Endothelial cell of umbilical vein (primary cell): ENCODE measurements around the gene GAK. TPM values are rescaled to one million over a fixed set of nuclear protein-coding genes. Genes with fewer than 3 reads are reported as not detected.

ENCODE experiments used
- BruUV-seq: library from RNA; stranded (reverse); fragments of 400-500 nt; replicated peaks from 2 replicates; lab custom pipeline; 2021; lab: Mats Ljungman, UMichigan
- CTCF ChIA-PET: fragments of 300-600, 350-600 bp; sonication (Branson Sonifier 250); formaldehyde crosslinking; loops from one replicate; lab custom pipeline; 2021; ENCODE audit warnings: antibody characterized with exemption, inconsistent platforms; lab: Charles Lee
- POLR2A ChIA-PET: fragments of 300-600, 350-600 bp; sonication (Branson Sonifier 250); formaldehyde crosslinking; loops from one replicate; lab custom pipeline; 2021; ENCODE audit warnings: antibody characterized with exemption, inconsistent platforms; lab: Charles Lee
- DNase-seq: peaks from one replicate; pipeline ENCODE4 v3.0.0-alpha.2; 2011; ENCODE audit warnings: low read depth, low spot score
- FAIRE-seq: peaks from 2 replicates; lab custom pipeline; 2011; peaks lifted over from hg19 to GRCh38; lab: Jason Lieb, UNC
- H2AFZ ChIP-seq: 2 replicates; pipeline ENCODE4 v1.6.0; 2012; ENCODE audit warnings: low read depth, low read length, control low read depth, inconsistent platforms
- H3K27ac ChIP-seq: 2 replicates; pipeline ENCODE4 v1.5.1; 2011; ENCODE audit warnings: low read depth, mild to moderate bottlenecking, control low read depth, low read length, moderate library complexity; ENCODE audit not compliant: insufficient read depth
- H3K27me3 ChIP-seq, 2 experiments: 2 replicates each; pipeline versions ENCODE4 v1.6.0 to v1.6.1; 2011; ENCODE audit warnings: low read length in 2 of 2, mixed read lengths in 1 of 2; ENCODE audit not compliant: control insufficient read depth in 2 of 2, insufficient read depth in 2 of 2
- H3K36me3 ChIP-seq, 2 experiments: 2 replicates in 1 of 2; 3 replicates in 1 of 2; pipeline ENCODE4 v1.5.1; 2011; ENCODE audit warnings: low read length in 2 of 2, mild to moderate bottlenecking in 1 of 2, moderate library complexity in 1 of 2; ENCODE audit not compliant: control insufficient read depth in 2 of 2, insufficient read depth in 2 of 2; ENCODE audit errors: extremely low read depth in 1 of 2
- H3K4me1 ChIP-seq: 3 replicates; pipeline ENCODE4 v1.5.1; 2011; ENCODE audit warnings: mild to moderate bottlenecking, low read length; ENCODE audit not compliant: control insufficient read depth, insufficient read depth; ENCODE audit errors: extremely low read depth
- H3K4me2 ChIP-seq: 2 replicates; pipeline ENCODE4 v1.6.1; 2011; ENCODE audit warnings: low read length, control low read depth, mixed read lengths; ENCODE audit not compliant: insufficient read depth
- H3K4me3 ChIP-seq, 3 experiments: fragments of 200-600 bp in 1 of 3; sonication (generic), shearing (Covaris generic) in 1 of 3; replicated peaks in 1 of 3; 2 replicates each; pipeline ENCODE4 v1.5.1; 2011 to 2016; ENCODE audit warnings: control low read depth in 3 of 3, low read length in 3 of 3, mild to moderate bottlenecking in 2 of 3, inconsistent platforms in 1 of 3, low read depth in 1 of 3, moderate library complexity in 1 of 3; ENCODE audit not compliant: insufficient read depth in 1 of 3
- H3K79me2 ChIP-seq: 2 replicates; pipeline ENCODE4 v1.6.0; 2012; ENCODE audit warnings: low read length, inconsistent platforms; ENCODE audit not compliant: control insufficient read depth, insufficient read depth
- H3K9ac ChIP-seq: replicated peaks from 2 replicates; pipeline ENCODE3; 2011; ENCODE audit warnings: low read length, control low read depth; ENCODE audit not compliant: insufficient read depth; ENCODE audit errors: extremely low read depth
- H3K9me1 ChIP-seq: replicated peaks from 3 replicates; pipeline ENCODE4 v1.6.0; 2011; ENCODE audit warnings: mild to moderate bottlenecking, low read length; ENCODE audit not compliant: control insufficient read depth, insufficient read depth; ENCODE audit errors: extremely low read depth
- H3K9me3 ChIP-seq: replicated peaks from 2 replicates; pipeline ENCODE4 v1.5.1; 2012; ENCODE audit warnings: low read length, inconsistent platforms; ENCODE audit not compliant: control insufficient read depth, insufficient read depth
- H4K20me1 ChIP-seq: replicated peaks from 2 replicates; pipeline ENCODE3; 2011; ENCODE audit warnings: mild to moderate bottlenecking, low read length; ENCODE audit not compliant: control insufficient read depth, insufficient read depth; ENCODE audit errors: extremely low read depth
- CTCF ChIP-seq, 2 donors: IDR thresholded peaks; 1 replicate in 1 of 2; 2 replicates in 1 of 2; pipeline ENCODE4 v1.5.1; 2011; ENCODE audit warnings: low read length in 2 of 2, mild to moderate bottlenecking in 2 of 2, moderate library complexity in 2 of 2, control low read depth in 1 of 2, inconsistent platforms in 1 of 2, low read depth in 1 of 2; ENCODE audit not compliant: insufficient read depth in 1 of 2; ENCODE audit errors: extremely low read depth in 1 of 2
- EZH2 ChIP-seq: IDR thresholded peaks from 2 replicates; pipeline ENCODE4 v1.6.1; 2012; ENCODE audit warnings: borderline replicate concordance, low read depth, mild to moderate bottlenecking, moderate library complexity, low read length, inconsistent platforms; ENCODE audit not compliant: severe bottlenecking
- FOS ChIP-seq: IDR thresholded peaks from 2 replicates; pipeline ENCODE4 v1.6.1; 2011; ENCODE audit warnings: mild to moderate bottlenecking, low read length, moderate library complexity, borderline replicate concordance; ENCODE audit not compliant: insufficient read depth
- GATA2 ChIP-seq: IDR thresholded peaks from 2 replicates; pipeline ENCODE4 v1.7.0; 2011; ENCODE audit warnings: low read depth, mild to moderate bottlenecking, moderate library complexity, mixed read lengths, low read length; ENCODE audit not compliant: insufficient read length, insufficient read depth
- JUN ChIP-seq: IDR thresholded peaks from 2 replicates; pipeline ENCODE4 v1.6.1; 2011; ENCODE audit warnings: borderline replicate concordance, low read depth; ENCODE audit not compliant: insufficient read length, insufficient read depth
- MAX ChIP-seq: IDR thresholded peaks from 2 replicates; pipeline ENCODE4 v1.6.1; 2011; ENCODE audit not compliant: insufficient read depth, insufficient read length
- POLR2A ChIP-seq: IDR thresholded peaks from 2 replicates; pipeline ENCODE4 v1.6.1; 2012; ENCODE audit warnings: low read depth, mild to moderate bottlenecking, control low read depth, low read length
- POLR2AphosphoS5 ChIP-seq: IDR thresholded peaks from 2 replicates; pipeline ENCODE4 v1.6.1; 2012; ENCODE audit warnings: low read depth, mild to moderate bottlenecking, control low read depth, low read length, moderate library complexity; ENCODE audit not compliant: insufficient read depth
- dilution Hi-C: fragments of 300-500 bp; cut with MboI; formaldehyde crosslinking; loops from one replicate; pipeline ENCODE4 v1.15.0; 2019; ENCODE audit warnings: low sequenced_read_pairs; ENCODE audit not compliant: extremely low pct_ligation_motif_present
- intact Hi-C: fragments of 100-400 bp; cut with micrococcal nuclease; formaldehyde crosslinking; loops from one replicate; pipeline ENCODE4 v1.10.0; 2022
- polyA plus RNA-seq, 4 experiments: library from polyadenylated mRNA; depleted of rRNA in 3 of 4; stranded (reverse) in 3 of 4; unstranded in 1 of 4; fragments of >200 nt; gene quantifications; 2 replicates each; pipeline versions ENCODE4 v1.2.1 to v1.2.3, GENCODE V29; 2011 to 2012; ENCODE audit warnings: missing spikeins in 1 of 4
- total RNA-seq: library from RNA; stranded (reverse); gene quantifications from 2 replicates; pipeline ENCODE4 v1.2.3, GENCODE V29; 2021

The GAK gene
- total and polyA plus RNA-seq, 2 donors (not counting 3 experiments of a cell fraction or from before 2014, with no cell fraction given), result 49.6 to 109 TPM

- Histone ChIP-seq H4K20me1 (no peaks in the 10 kb centered on the region), H3K4me1 (no peaks in the 10 kb centered on the region), H3K27me3 (peaks cover 8 to 10% of the 10 kb centered on the region in 2 experiments), H3K79me2 (no peaks in the 10 kb centered on the region), H3K36me3 (no peaks in the 10 kb centered on the region), H3K9me1 (no peaks in the 10 kb centered on the region), H3K9me3 (no peaks in the 10 kb centered on the region), H3K4me3 (no peak overlapping the region), H3K4me2 (no peak overlapping the region), H3K27ac (no peak overlapping the region), H2AFZ (no peak overlapping the region), H3K9ac (no peak overlapping the region)
- intact Hi-C loops, result no loop called here
- TF ChIP-seq POLR2AphosphoS5 (no peak), GATA2 (no peak), CTCF (IDR thresholded peaks at IDR 0.05; ENCODE audit: extremely low read depth in 1 of 2, insufficient read depth in 1 of 2, low read depth in 1 of 2, low read length in 2 of 2) (no peak), MAX (no peak), EZH2 (no peak), POLR2A (no peak), JUN (no peak), FOS (no peak)
- CTCF ChIA-PET, result no interaction called here
- POLR2A ChIA-PET, result no interaction called here
- FAIRE-seq (no peak), DNase-seq (no peak)
- no TSS peak for BruUV-seq
- dilution Hi-C loops, result no loop called here
Observed at GRCh38 chr4:832108-832507, 100.0 kb downstream of the GAK start.
